OCI-LY1 (cell line): ENCODE measurements around the gene BORCS6.

Experiments used
- EZH2 ChIP-seq: fragments of 200-600 bp; sonication (generic), shearing (Covaris generic); IDR thresholded peaks from 2 replicates; pipeline ENCODE4 v1.8.0; 2017; ENCODE audit warnings: borderline replicate concordance, mixed run types, mild to moderate bottlenecking, antibody characterized with exemption, low read length, moderate library complexity, mixed read lengths
- TF ChIP-seq, protein P1 (sequence below): fragments of 200-600 bp; sonication (generic), shearing (Covaris generic); IDR thresholded peaks from 2 replicates; pipeline ENCODE4 v1.5.1; 2017; ENCODE audit warnings: mild to moderate bottlenecking, antibody characterized with exemption, low read length, moderate library complexity, mixed read lengths

DNA sequence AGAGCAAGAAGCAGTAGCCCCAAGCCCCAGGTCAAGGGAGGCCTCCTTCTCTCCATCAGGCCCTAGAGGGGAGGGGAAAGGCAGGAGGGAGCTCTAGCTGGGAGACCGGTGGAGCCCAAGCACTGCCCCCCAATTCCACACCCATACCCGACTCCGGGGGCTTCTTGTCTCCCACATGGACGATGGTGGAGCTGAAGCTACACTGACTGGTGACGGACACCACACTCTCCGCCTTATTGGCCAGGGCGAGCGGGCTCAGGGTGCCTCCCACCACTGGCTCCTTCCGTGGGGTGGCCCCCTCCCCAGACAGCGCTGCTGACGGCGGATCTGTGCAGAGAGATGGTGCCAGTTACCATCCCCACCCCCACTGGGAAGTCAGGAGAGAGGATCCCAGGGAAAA lies 44.2 kb downstream of the BORCS6 start:
- TF ChIP-seq, protein P1, sequence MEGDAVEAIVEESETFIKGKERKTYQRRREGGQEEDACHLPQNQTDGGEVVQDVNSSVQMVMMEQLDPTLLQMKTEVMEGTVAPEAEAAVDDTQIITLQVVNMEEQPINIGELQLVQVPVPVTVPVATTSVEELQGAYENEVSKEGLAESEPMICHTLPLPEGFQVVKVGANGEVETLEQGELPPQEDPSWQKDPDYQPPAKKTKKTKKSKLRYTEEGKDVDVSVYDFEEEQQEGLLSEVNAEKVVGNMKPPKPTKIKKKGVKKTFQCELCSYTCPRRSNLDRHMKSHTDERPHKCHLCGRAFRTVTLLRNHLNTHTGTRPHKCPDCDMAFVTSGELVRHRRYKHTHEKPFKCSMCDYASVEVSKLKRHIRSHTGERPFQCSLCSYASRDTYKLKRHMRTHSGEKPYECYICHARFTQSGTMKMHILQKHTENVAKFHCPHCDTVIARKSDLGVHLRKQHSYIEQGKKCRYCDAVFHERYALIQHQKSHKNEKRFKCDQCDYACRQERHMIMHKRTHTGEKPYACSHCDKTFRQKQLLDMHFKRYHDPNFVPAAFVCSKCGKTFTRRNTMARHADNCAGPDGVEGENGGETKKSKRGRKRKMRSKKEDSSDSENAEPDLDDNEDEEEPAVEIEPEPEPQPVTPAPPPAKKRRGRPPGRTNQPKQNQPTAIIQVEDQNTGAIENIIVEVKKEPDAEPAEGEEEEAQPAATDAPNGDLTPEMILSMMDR, result no peak
- TF ChIP-seq EZH2, result no peak
